Measurements from ENCODE around the gene EZH2.

DNA sequence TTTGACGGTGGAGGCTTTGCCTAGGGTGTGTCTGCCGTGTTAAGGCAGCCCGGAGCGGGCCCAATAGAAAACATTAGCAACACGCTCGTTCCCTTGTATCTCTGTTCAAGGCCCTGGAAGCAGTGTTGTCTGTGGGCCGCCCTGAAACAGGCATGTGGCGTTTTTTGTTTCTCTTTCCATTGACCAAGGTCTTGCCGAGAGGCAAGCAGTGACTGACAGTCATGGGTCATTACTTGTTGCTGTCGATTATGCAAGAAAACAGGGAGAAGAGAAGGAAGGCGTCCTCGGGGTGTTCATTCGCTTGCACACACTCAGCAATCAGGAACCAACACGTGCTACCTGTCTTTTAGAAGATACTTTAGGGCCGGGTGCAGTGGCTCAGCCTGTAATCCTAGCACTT is 92.5 kb downstream of the EZH2 start:
- TF ChIP-seq, protein P1, sequence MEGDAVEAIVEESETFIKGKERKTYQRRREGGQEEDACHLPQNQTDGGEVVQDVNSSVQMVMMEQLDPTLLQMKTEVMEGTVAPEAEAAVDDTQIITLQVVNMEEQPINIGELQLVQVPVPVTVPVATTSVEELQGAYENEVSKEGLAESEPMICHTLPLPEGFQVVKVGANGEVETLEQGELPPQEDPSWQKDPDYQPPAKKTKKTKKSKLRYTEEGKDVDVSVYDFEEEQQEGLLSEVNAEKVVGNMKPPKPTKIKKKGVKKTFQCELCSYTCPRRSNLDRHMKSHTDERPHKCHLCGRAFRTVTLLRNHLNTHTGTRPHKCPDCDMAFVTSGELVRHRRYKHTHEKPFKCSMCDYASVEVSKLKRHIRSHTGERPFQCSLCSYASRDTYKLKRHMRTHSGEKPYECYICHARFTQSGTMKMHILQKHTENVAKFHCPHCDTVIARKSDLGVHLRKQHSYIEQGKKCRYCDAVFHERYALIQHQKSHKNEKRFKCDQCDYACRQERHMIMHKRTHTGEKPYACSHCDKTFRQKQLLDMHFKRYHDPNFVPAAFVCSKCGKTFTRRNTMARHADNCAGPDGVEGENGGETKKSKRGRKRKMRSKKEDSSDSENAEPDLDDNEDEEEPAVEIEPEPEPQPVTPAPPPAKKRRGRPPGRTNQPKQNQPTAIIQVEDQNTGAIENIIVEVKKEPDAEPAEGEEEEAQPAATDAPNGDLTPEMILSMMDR (IDR thresholded peaks at IDR 0.05; ENCODE audit: insufficient read depth, low read length) = no peak
- TF ChIP-seq POLR2AphosphoS5 (IDR thresholded peaks at IDR 0.05; ENCODE audit: low read depth) = no peak
- TF ChIP-seq, protein P2, sequence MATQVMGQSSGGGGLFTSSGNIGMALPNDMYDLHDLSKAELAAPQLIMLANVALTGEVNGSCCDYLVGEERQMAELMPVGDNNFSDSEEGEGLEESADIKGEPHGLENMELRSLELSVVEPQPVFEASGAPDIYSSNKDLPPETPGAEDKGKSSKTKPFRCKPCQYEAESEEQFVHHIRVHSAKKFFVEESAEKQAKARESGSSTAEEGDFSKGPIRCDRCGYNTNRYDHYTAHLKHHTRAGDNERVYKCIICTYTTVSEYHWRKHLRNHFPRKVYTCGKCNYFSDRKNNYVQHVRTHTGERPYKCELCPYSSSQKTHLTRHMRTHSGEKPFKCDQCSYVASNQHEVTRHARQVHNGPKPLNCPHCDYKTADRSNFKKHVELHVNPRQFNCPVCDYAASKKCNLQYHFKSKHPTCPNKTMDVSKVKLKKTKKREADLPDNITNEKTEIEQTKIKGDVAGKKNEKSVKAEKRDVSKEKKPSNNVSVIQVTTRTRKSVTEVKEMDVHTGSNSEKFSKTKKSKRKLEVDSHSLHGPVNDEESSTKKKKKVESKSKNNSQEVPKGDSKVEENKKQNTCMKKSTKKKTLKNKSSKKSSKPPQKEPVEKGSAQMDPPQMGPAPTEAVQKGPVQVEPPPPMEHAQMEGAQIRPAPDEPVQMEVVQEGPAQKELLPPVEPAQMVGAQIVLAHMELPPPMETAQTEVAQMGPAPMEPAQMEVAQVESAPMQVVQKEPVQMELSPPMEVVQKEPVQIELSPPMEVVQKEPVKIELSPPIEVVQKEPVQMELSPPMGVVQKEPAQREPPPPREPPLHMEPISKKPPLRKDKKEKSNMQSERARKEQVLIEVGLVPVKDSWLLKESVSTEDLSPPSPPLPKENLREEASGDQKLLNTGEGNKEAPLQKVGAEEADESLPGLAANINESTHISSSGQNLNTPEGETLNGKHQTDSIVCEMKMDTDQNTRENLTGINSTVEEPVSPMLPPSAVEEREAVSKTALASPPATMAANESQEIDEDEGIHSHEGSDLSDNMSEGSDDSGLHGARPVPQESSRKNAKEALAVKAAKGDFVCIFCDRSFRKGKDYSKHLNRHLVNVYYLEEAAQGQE (IDR thresholded peaks at IDR 0.05; ENCODE audit: insufficient replicate concordance, low read depth) = no peak

Data from HL-60 (cell line).